Retinal pigment epithelial cell (primary cell): Measurements from ENCODE around the gene USP34.

ENCODE experiments used
- DNase-seq: peaks from one replicate; pipeline ENCODE4 v3.0.0-alpha.2; 2010; ENCODE audit warnings: low read depth
- H3K4me3 ChIP-seq: 2 replicates; pipeline ENCODE4 v1.5.1; 2011; ENCODE audit warnings: mild to moderate bottlenecking, low read length, control low read depth, moderate library complexity
- TF ChIP-seq, protein P1 (sequence below): conservative IDR thresholded peaks from 2 replicates; pipeline ENCODE4 v1.5.1; 2011; ENCODE audit warnings: low read depth, low read length, control low read depth, inconsistent platforms

USP34 gene

DNA sequence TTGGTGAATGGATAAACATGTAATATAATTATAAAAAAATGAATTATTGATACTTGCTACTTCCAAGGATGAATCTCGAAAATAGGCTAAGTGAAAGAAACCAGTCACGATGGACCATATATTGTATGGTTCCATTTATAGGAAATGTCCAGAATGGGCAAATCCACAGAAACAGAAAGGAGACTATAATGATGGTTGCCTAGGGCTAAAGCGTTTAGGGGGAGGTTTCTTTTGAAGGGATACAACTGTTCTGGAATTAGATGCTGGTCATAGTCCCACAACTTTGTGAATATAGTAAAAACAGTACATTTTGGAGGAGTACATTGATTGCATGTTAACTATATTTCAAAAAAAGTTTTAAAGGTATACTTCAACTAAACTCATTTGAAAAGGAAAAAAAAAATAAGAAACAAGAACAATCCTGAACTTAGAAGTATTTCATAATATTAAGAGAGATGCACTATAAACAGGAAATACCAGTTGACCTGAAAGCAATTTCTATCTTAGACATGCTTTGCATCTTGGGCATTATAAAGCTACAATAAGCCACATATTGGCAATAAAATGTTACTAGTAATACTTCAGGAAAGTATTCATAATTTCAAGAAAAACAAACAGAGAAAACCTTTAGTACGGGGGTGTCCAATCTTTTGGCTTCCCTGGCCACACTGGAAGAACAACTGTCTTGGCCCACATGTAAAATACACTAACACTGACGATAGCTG lies 178.9 kb downstream of the USP34 start:
- TF ChIP-seq, protein P1, sequence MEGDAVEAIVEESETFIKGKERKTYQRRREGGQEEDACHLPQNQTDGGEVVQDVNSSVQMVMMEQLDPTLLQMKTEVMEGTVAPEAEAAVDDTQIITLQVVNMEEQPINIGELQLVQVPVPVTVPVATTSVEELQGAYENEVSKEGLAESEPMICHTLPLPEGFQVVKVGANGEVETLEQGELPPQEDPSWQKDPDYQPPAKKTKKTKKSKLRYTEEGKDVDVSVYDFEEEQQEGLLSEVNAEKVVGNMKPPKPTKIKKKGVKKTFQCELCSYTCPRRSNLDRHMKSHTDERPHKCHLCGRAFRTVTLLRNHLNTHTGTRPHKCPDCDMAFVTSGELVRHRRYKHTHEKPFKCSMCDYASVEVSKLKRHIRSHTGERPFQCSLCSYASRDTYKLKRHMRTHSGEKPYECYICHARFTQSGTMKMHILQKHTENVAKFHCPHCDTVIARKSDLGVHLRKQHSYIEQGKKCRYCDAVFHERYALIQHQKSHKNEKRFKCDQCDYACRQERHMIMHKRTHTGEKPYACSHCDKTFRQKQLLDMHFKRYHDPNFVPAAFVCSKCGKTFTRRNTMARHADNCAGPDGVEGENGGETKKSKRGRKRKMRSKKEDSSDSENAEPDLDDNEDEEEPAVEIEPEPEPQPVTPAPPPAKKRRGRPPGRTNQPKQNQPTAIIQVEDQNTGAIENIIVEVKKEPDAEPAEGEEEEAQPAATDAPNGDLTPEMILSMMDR: no peak
- H3K4me3 ChIP-seq: no peak overlapping the region
- no peak for DNase-seq

DNA sequence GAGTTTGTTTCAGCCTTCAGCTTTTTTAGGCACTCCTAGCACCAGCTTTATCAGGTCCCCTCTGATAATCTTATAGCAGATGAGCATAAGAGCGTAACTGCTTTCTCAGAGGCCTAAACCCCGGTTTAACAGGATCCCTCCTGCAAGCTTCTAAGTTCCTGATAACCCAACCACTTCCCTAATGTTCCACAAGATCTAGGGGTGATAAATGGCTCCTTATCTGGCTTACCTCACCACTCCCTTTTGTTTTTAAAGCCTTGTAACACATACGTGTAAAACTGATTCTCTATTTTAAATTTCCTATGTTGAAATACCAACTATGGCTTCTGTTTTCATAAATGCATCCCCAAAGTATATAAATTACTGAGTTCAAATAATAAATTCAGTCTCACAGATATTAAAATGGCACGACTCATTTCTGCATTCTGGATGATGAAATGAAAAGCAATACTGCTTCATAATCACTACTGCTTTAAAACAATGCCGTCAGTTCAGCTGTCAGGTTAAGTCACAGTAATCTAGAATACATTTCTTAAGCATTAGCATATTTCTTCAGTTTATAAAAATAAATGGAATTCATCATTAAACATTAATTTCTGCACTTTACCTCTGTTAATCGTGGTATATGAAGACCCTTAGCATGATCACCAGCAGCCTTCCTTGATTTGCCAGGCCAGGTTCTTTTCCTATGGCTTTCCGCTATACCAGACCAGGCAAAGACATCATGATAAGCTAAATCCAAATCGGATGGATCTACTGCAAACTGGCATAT lies 182.6 kb downstream of the USP34 start:
- TF ChIP-seq, protein P1: no peak
- DNase-seq: no peak
- no peak overlapping the region for H3K4me3 ChIP-seq

DNA sequence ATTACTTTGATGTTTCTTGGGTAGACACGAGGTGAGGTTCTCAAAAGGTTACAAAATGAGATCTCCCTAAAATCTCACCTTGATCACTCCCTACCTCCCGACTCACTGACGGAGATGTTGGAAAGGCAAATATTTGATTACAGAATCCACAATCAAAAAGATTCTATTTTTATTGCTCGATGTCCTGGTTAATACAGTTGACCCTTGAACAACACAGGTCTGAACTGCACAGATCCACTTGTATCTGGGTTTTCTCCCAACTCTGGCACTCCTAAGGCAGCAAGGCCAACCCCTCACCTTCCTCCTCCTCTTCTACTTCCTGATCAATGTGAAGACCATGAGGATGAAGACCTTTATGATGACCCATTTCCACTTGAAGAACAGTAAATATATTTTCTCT lies 183.6 kb downstream of the USP34 start:
- no peak overlapping the region for H3K4me3 ChIP-seq
- DNase-seq: no peak
- TF ChIP-seq, protein P1: no peak

DNA sequence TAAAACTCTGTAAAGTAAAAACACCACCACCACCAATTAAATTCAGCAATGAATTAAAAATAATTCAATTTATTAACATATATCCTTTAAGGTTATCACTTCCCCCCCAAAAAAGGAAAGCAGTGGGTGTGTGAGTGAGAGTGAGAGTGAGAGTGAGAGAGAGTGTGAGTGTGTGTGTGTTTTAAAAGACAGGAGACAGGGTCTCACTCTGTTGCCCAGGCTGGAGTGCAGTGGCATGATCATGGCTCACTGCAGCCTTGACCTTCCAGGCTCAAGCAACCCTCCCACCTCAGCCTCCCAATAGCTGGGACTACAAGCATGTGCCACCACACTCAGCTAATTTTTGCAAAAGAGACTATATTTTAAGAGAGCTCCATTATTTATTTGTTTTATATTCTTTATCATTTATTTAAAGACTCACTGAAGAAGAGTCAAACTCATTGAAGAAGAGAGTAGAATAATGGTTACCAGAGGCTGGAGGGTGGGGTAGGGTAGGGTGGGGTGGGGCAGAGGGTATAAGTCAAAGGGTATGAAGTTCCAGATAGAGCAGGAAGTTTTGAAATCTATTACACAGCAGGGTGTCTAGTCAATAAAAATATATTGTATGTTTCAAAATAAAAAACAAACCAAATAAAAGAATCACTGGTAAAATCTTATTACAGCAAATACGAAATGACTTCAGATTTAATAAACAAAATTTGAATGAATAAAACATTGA lies 187.3 kb downstream of the USP34 start:
- DNase-seq: no peak
- no peak overlapping the region for H3K4me3 ChIP-seq
- TF ChIP-seq, protein P1: no peak

DNA sequence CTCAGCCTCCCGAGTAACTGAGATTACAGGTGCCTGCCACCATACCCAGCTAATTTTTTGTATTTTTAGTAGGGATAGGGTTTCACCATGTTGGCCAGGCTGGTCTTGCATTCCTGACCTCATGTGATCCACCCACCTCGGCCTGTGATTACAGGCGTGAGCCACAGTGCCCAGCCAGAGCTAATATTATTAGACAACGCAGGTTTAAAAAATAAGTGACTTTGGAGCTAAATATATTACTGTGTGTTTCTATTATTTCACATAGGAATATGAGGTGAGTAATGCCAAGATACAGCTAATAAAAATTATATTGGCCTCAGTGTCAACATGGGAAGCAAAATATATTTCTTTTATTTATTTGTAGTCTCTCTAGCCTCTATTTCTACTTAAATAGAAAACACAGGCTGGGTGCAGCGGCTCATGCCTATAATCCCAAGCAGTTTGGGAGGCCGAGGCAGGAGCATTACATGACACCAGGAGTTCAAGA lies 188.7 kb downstream of the USP34 start:
- DNase-seq: no peak
- no peak overlapping the region for H3K4me3 ChIP-seq
- TF ChIP-seq, protein P1: no peak

DNA sequence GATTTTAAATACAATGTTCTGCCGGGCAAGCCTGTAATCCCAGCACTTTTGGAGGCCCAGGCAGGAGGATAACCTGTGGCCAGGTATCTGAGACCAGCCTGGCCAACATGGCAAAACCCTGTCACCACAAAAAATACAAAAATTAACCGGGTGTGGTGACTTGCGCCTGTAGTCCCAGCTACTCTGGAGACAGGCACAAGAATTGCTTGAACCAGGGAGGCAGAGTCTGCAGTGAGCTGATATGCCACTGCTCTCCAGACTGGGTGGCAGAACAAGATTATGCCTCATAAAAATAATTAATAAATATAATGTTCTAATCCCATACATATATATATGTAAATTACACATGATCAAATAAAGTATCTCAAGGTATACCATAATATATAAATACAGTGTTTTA lies 189.6 kb downstream of the USP34 start:
- no peak overlapping the region for H3K4me3 ChIP-seq
- TF ChIP-seq, protein P1: no peak
- DNase-seq: no peak
